ENCODE results near the gene OR1E2. TPM values are rescaled to one million over a fixed set of nuclear protein-coding genes. Genes with fewer than 3 reads are reported as not detected.
"Not testable (repeated sequence)": the region's sequence is repeated elsewhere in the genome, so short reads cannot be mapped to it uniquely, and the experiment has no call there.

Gene OR1E2
- total RNA-seq, 1 donor from 2014 or later: not detected

GRCh38 chr17:3398310-3398709, 35.3 kb downstream of the OR1E2 start, which contains the start of gene OR1E1:
Gene OR1E1, minus strand, starts transcription at chr17:3398410. Its CDS starts 0 bp downstream, at chr17:3398410.
- DNase-seq (ENCODE audit: low spot score): no peak

- DNase-seq (ENCODE audit: low spot score): not testable (repeated sequence)
These were observed 35.8 kb downstream of the OR1E2 start for GRCh38 chr17:3397801-3398200.

GRCh38 chr17:3389791-3390190, 43.9 kb downstream of the OR1E2 start:
- DNase-seq (ENCODE audit: low spot score): no peak

- no peak for DNase-seq (ENCODE audit: low spot score)
These were observed 47.5 kb downstream of the OR1E2 start, which contains the start of gene OR3A2 for GRCh38 chr17:3385869-3386816. Gene OR3A2, minus strand, starts transcription at chr17:3386308.

Other genes with a start within 250 kb of the OR1E2 start
- not detected for gene OR1A2, start 236.3 kb downstream of the OR1E2 start, total RNA-seq
- gene OR1A1, start 226.2 kb downstream of the OR1E2 start, total RNA-seq: not detected
- not detected for gene OR3A1, start 135.5 kb downstream of the OR1E2 start, total RNA-seq
- gene OR3A2, start 47.5 kb downstream of the OR1E2 start, total RNA-seq: 1.2 TPM
- not detected for gene OR1E1, start 35.4 kb downstream of the OR1E2 start, total RNA-seq
- not detected for gene OR3A3, start 22.5 kb downstream of the OR1E2 start, total RNA-seq
- not detected for gene SPATA22, start 38.0 kb upstream of the OR1E2 start, total RNA-seq
- gene ASPA, start 42.2 kb upstream of the OR1E2 start, total RNA-seq: 10.1 TPM
- gene TRPV3, start 124.0 kb upstream of the OR1E2 start, total RNA-seq: 1.2 TPM
- 6.7 TPM for gene TRPV1, start 175.6 kb upstream of the OR1E2 start, total RNA-seq
- gene SHPK, start 202.4 kb upstream of the OR1E2 start, total RNA-seq: 17.7 TPM
- 21.6 TPM for gene CTNS, start 202.9 kb upstream of the OR1E2 start, total RNA-seq
- 96.6 TPM for gene TAX1BP3, start 234.7 kb upstream of the OR1E2 start, total RNA-seq
- 34.7 TPM for gene EMC6, start 235.0 kb upstream of the OR1E2 start, total RNA-seq